PC-9 (cell line): ENCODE results near the gene DAAM2.

Experiments
- CTCF ChIP-seq: fragments of 200-600 bp; sonication (generic); conservative IDR thresholded peaks from 2 replicates; pipeline ENCODE4 v1.6.1; 2017; ENCODE audit warnings: mixed run types, antibody characterized with exemption, mild to moderate bottlenecking, moderate library complexity
- EZH2 ChIP-seq: fragments of 200-600 bp; sonication (generic); IDR thresholded peaks from 2 replicates; pipeline ENCODE4 v1.8.0; 2017; ENCODE audit warnings: antibody characterized with exemption, low read depth

GRCh38 chr6:39859025-39859424 is 66.8 kb downstream of the DAAM2 start:
- TF ChIP-seq EZH2 (no peak), CTCF (no peak)
